Measurements from ENCODE around the gene TYW1B.
"Not testable (repeated sequence)": the region's sequence is repeated elsewhere in the genome, so short reads cannot be mapped to it uniquely, and the experiment has no call there.

- not testable (repeated sequence) for TF ChIP-seq CTCF (IDR thresholded peaks at IDR 0.05; ENCODE audit: insufficient read depth, low read depth, low read length); EZH2 (IDR thresholded peaks at IDR 0.05; ENCODE audit: insufficient read depth, low read length)
Observed at GRCh38 chr7:72857925-72858324, 29.9 kb upstream of the TYW1B start.

Data from astrocyte (in vitro differentiated cells and primary cell).